IMR-90 (cell line): ENCODE measurements around the gene UBE2C. TPM values are rescaled to one million over a fixed set of nuclear protein-coding genes. Genes with fewer than 3 reads are reported as not detected.

ENCODE experiments used
- ATAC-seq: fragments of 200-7000 bp; cut with Tn5 transposase; 2 replicates; pipeline ENCODE4 v1.9.1; 2020; ENCODE audit warnings: low read depth, mild to moderate bottlenecking, moderate library complexity
- BruUV-seq: library from RNA; stranded (reverse); fragments of 400-500 nt; replicated peaks from 2 replicates; lab custom pipeline; 2021; lab: Mats Ljungman, UMichigan
- CTCF ChIA-PET: fragments of 300-600 bp; formaldehyde crosslinking; extraction: SDS; loops from one replicate; lab custom pipeline; 2021; ENCODE audit warnings: antibody characterized with exemption; lab: Yijun Ruan, JAX
- POLR2A ChIA-PET: fragments of 300-600 bp; sonication (Branson Sonifier 250); formaldehyde crosslinking; loops from one replicate; lab custom pipeline; 2022; ENCODE audit warnings: antibody characterized with exemption; ENCODE audit not compliant: unreplicated experiment; lab: Charles Lee
- DNase-seq: peaks from one replicate; pipeline ENCODE4 v3.0.0; 2013
- H2AFZ ChIP-seq: replicated peaks from 2 replicates; pipeline ENCODE3; 2013; ENCODE audit warnings: low read length, mild to moderate bottlenecking; ENCODE audit not compliant: poor library complexity
- H2AK5ac ChIP-seq: 2 replicates; pipeline ENCODE4 v1.6.1; 2013; ENCODE audit warnings: low read depth, low read length, inconsistent platforms
- H2AK9ac ChIP-seq: replicated peaks from 2 replicates; pipeline ENCODE3; 2013; ENCODE audit warnings: mild to moderate bottlenecking, low read depth, low read length, moderate library complexity; ENCODE audit not compliant: poor library complexity
- H2BK120ac ChIP-seq: 2 replicates; pipeline ENCODE4 v1.6.1; 2013; ENCODE audit warnings: low read depth, low read length, inconsistent platforms
- H2BK15ac ChIP-seq: 3 replicates; pipeline ENCODE4 v1.6.1; 2013; ENCODE audit warnings: low read depth, low read length, inconsistent platforms
- H2BK20ac ChIP-seq: 2 replicates; pipeline ENCODE4 v1.6.1; 2013; ENCODE audit warnings: low read depth, mild to moderate bottlenecking, inconsistent platforms, low read length, moderate library complexity
- H2BK5ac ChIP-seq: 2 replicates; pipeline ENCODE4 v1.6.1; 2013; ENCODE audit warnings: mild to moderate bottlenecking, low read depth, low read length, inconsistent platforms; ENCODE audit not compliant: poor library complexity, severe bottlenecking
- H3K14ac ChIP-seq: replicated peaks from 2 replicates; pipeline ENCODE4 v1.6.1; 2013; ENCODE audit warnings: low read depth, low read length, inconsistent platforms
- H3K18ac ChIP-seq: 2 replicates; pipeline ENCODE4 v1.6.1; 2013; ENCODE audit warnings: low read depth, low read length, control low read depth
- H3K23ac ChIP-seq: 2 replicates; pipeline ENCODE4 v1.6.1; 2013; ENCODE audit warnings: low read depth, low read length, inconsistent platforms
- H3K27ac ChIP-seq: 2 replicates; pipeline ENCODE4 v1.5.1; 2013; ENCODE audit warnings: mild to moderate bottlenecking, control low read depth, low read length; ENCODE audit not compliant: insufficient read depth
- H3K27me3 ChIP-seq: 2 replicates; pipeline ENCODE4 v1.6.1; 2013; ENCODE audit warnings: low read length; ENCODE audit not compliant: control insufficient read depth, insufficient read depth
- H3K36me3 ChIP-seq: 2 replicates; pipeline ENCODE4 v1.6.1; 2013; ENCODE audit warnings: low read length, mixed read lengths; ENCODE audit not compliant: control insufficient read depth, insufficient read depth
- H3K4ac ChIP-seq: 2 replicates; pipeline ENCODE4 v1.6.1; 2013; ENCODE audit warnings: low read depth, low read length, inconsistent platforms
- H3K4me1 ChIP-seq: 2 replicates; pipeline ENCODE4 v1.6.1; 2013; ENCODE audit warnings: low read length, mixed read lengths; ENCODE audit not compliant: control insufficient read depth, insufficient read depth
- H3K4me2 ChIP-seq: 2 replicates; pipeline ENCODE4 v1.6.1; 2013; ENCODE audit warnings: low read depth, mild to moderate bottlenecking, control low read depth, low read length, moderate library complexity
- H3K4me3 ChIP-seq: 2 replicates; pipeline ENCODE4 v1.5.1; 2013; ENCODE audit warnings: low read depth, mild to moderate bottlenecking, control low read depth, low read length, moderate library complexity; ENCODE audit not compliant: insufficient read depth
- H3K56ac ChIP-seq: 2 replicates; pipeline ENCODE4 v1.6.1; 2013; ENCODE audit warnings: low read length, inconsistent platforms; ENCODE audit not compliant: insufficient read depth; ENCODE audit errors: extremely low read depth
- H3K79me1 ChIP-seq, 2 experiments: 2 replicates each; pipeline ENCODE4 v1.6.1; 2013; ENCODE audit warnings: low read length in 2 of 2, inconsistent platforms in 1 of 2, low read depth in 1 of 2
- H3K9ac ChIP-seq: 2 replicates; pipeline ENCODE4 v1.6.1; 2013; ENCODE audit warnings: low read depth, low read length, control low read depth
- H3K9me1 ChIP-seq: 2 replicates; pipeline ENCODE4 v1.6.1; 2013; ENCODE audit warnings: low read length, inconsistent platforms; ENCODE audit not compliant: insufficient read depth
- H3K9me3 ChIP-seq: 2 replicates; pipeline ENCODE4 v1.6.1; 2013; ENCODE audit warnings: low read length; ENCODE audit not compliant: control insufficient read depth, insufficient read depth
- H4K20me1 ChIP-seq: 2 replicates; pipeline ENCODE4 v1.6.1; 2013; ENCODE audit warnings: low read length, inconsistent platforms; ENCODE audit not compliant: insufficient read depth
- H4K5ac ChIP-seq: 2 replicates; pipeline ENCODE4 v1.6.1; 2013; ENCODE audit warnings: mild to moderate bottlenecking, low read depth, low read length, control low read depth
- H4K8ac ChIP-seq, 2 experiments: 2 replicates each; pipeline ENCODE4 v1.6.1; 2013; ENCODE audit warnings: low read depth in 2 of 2, low read length in 2 of 2, control low read depth in 1 of 2, inconsistent platforms in 1 of 2
- H4K91ac ChIP-seq: 2 replicates; pipeline ENCODE4 v1.6.1; 2013; ENCODE audit warnings: low read depth, low read length, inconsistent platforms; ENCODE audit not compliant: insufficient read depth
- CEBPB ChIP-seq: IDR thresholded peaks from 2 replicates; pipeline ENCODE4 v1.6.1; 2012; ENCODE audit warnings: low read depth, low read length, improper control_type of control experiment
- CHD1 ChIP-seq: IDR thresholded peaks from 2 replicates; pipeline ENCODE4 v1.6.1; 2012; ENCODE audit warnings: low read depth, low read length, improper control_type of control experiment
- RFX5 ChIP-seq: IDR thresholded peaks from 2 replicates; pipeline ENCODE4 v1.8.0; 2012; ENCODE audit warnings: low read depth, mild to moderate bottlenecking, low read length, moderate library complexity
- WGBS, 2 experiments: methylation state at CpG; one replicate each; pipeline versions ENCODE4 v1.1.5 to v1.1.7; 2013; ENCODE audit warnings: missing lambda C conversion rate in 2 of 2; ENCODE audit not compliant: insufficient read length in 1 of 2; ENCODE audit errors: extremely low coverage in 2 of 2; 5-methylcytosine and 5-hydroxymethylcytosine counted together
- dilution Hi-C: fragments of 300-500 bp; cut with HindIII; formaldehyde crosslinking; loops from one replicate; pipeline ENCODE4 v1.14.3; 2018; ENCODE audit warnings: low sequenced_read_pairs; ENCODE audit not compliant: unreplicated experiment
- in situ Hi-C: fragments of 300-500 bp; cut with MboI; formaldehyde crosslinking; loops from 3 replicates; pipeline ENCODE4 v1.14.3; 2019; ENCODE audit warnings: low sequenced_read_pairs, inconsistent platforms, mixed read lengths
- intact Hi-C: fragments of 100-400 bp; cut with micrococcal nuclease; formaldehyde crosslinking; loops from 2 replicates; pipeline ENCODE4 v1.10.0; 2022
- polyA plus RNA-seq, 3 experiments: library from polyadenylated mRNA; depleted of rRNA; stranded (reverse); fragments of >200 nt; gene quantifications; 2 replicates each; pipeline ENCODE4 v1.2.3, GENCODE V29; 2012; ENCODE audit warnings: low replicate concordance in 1 of 3
- total RNA-seq: library from RNA; depleted of rRNA; stranded (reverse); fragments of >200 nt; gene quantifications from 2 replicates; pipeline ENCODE4 v1.2.3, GENCODE V29; 2012

The UBE2C gene
- total and polyA plus RNA-seq, 2 of the 4 experiments (the other 2 are of a cell fraction): 43.4 to 120 TPM

- no peak overlapping the region for H2AK5ac ChIP-seq
- no peak overlapping the region for H3K4ac ChIP-seq
- no peak overlapping the region for H2BK120ac ChIP-seq
- H3K36me3 ChIP-seq: peaks cover 36% of the 10 kb centered on the region
- in situ Hi-C loops (no loop called here), intact Hi-C loops (no loop called here), dilution Hi-C loops (no loop called here)
- ATAC-seq (no peak), DNase-seq (no peak)
- no peak overlapping the region for H4K91ac ChIP-seq
- ChIA-PET CTCF (no interaction called here), POLR2A (no interaction called here)
- H3K18ac ChIP-seq: no peak overlapping the region
- BruUV-seq: no TSS peak
- no peak overlapping the region for H4K8ac ChIP-seq
- no peaks in the 10 kb centered on the region for H3K9me3 ChIP-seq
- peaks cover 10% of the 10 kb centered on the region; the same call in 1 of the 2 replicates for H3K9me1 ChIP-seq
- H2AFZ ChIP-seq: no peak overlapping the region
- no peak overlapping the region for H3K9ac ChIP-seq
- H2BK5ac ChIP-seq: no peak overlapping the region
- no peak overlapping the region for H3K14ac ChIP-seq
- no peak overlapping the region for H2BK15ac ChIP-seq
- peaks cover 4% of the 10 kb centered on the region; the same call in 1 of the 2 replicates for H3K4me1 ChIP-seq
- H3K4me2 ChIP-seq: no peak overlapping the region
- TF ChIP-seq RFX5 (no peak), CHD1 (no peak), CEBPB (no peak)
- H3K27ac ChIP-seq: no peak overlapping the region
- H3K27me3 ChIP-seq: no peaks in the 10 kb centered on the region
- no peak overlapping the region for H3K4me3 ChIP-seq
- peaks cover 10 to 51% of the 10 kb centered on the region in 2 experiments for H3K79me1 ChIP-seq
- WGBS, 2 experiments: 100% methylated on average over 1 of the region's 2 CpGs; no CpG with 5 or more reads in 1 of the 2 experiments
- no peak overlapping the region for H2BK20ac ChIP-seq
- no peak overlapping the region for H3K56ac ChIP-seq
- H4K20me1 ChIP-seq: peaks cover 5% of the 10 kb centered on the region; the same call in 1 of the 2 replicates
- no peak overlapping the region for H3K23ac ChIP-seq
- no peak overlapping the region for H2AK9ac ChIP-seq
- no peak overlapping the region for H4K5ac ChIP-seq
Measured at GRCh38 chr20:45850238-45850637, 37.8 kb downstream of the UBE2C start.
